Measurements from ENCODE around the gene RAB30.

- TF ChIP-seq, protein P1, sequence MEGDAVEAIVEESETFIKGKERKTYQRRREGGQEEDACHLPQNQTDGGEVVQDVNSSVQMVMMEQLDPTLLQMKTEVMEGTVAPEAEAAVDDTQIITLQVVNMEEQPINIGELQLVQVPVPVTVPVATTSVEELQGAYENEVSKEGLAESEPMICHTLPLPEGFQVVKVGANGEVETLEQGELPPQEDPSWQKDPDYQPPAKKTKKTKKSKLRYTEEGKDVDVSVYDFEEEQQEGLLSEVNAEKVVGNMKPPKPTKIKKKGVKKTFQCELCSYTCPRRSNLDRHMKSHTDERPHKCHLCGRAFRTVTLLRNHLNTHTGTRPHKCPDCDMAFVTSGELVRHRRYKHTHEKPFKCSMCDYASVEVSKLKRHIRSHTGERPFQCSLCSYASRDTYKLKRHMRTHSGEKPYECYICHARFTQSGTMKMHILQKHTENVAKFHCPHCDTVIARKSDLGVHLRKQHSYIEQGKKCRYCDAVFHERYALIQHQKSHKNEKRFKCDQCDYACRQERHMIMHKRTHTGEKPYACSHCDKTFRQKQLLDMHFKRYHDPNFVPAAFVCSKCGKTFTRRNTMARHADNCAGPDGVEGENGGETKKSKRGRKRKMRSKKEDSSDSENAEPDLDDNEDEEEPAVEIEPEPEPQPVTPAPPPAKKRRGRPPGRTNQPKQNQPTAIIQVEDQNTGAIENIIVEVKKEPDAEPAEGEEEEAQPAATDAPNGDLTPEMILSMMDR (IDR thresholded peaks at IDR 0.05 in 4 of 5, conservative IDR thresholded peaks at IDR 0.05 in 1 of 5): no peak
- no peak for TF ChIP-seq POLR2A (IDR thresholded peaks at IDR 0.05)
Observed at GRCh38 chr11:83120327-83120726, 48.6 kb upstream of the RAB30 start.

Measured in gastrocnemius medialis (tissue), 4 donors.